NK-92 treated with Interleukin-12 subunit alpha and Interleukin-12 subunit beta, amount 100 ng/mL, for 24 hours (cell line): ENCODE data around the gene SLC37A1.

ENCODE experiments used
- DNase-seq: peaks from one replicate; lab custom pipeline; 2025; lab: John Stamatoyannopoulos, UW

SLC37A1 gene

DNA sequence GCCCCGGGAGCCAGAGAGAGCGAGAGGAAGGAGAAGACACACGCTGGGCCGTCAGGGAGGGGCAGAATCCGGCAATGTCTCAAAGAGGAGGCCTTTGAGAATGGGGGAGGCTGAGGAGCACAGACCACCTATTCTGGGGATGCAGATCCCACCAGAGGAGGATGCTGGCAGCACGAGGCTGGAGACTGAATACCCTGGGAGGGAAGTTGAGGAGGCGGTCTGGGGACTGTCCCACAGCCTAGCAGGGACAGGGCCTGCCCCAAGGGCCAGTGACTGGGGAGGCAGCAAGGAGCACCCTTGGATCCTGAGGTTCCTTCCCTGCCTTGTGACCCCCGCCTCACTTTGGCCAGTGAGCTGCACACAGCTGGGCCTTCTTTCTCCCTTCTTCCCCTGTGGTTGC is 49.2 kb downstream of the SLC37A1 start:
- DNase-seq: no peak

DNA sequence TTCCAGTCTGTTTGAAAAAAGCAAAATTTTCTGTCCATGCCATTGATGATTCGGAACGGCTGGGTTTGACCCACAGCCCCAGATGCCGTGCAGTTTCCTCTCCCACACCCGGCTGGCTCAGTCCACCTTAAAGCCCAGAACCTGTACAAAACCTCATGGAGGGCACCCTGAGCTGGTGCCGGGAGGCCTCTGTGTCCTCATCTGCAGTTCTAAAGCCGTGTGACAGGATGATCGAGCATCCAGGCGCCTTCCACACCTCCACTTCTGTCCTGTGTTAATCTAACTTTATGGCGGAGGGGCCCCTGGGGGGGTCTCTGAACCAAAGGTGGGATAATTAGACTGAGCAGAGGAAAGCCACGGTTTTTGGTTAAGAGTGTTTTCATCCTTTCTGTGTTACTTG is 49.6 kb downstream of the SLC37A1 start:
- DNase-seq: no peak

DNA sequence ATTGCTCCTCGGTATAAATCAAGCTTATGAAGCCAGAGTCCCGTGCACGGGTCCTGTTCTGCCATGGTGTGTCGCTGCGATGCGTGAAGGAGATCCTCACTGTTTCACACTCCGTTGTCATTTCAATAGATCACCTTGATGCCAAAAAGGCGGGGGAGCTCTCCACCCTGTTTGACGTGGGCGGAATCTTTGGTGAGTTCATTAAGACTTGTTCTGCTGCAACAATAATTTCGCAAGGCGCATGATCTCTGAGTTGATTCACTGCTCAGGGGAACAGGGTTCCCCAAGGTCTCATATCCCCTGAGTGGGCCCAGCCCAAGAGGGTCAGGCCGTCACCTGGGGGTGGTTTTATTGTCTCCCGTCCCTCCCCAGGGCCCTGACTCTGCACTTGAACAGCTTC is 50.0 kb downstream of the SLC37A1 start:
- no peak for DNase-seq

DNA sequence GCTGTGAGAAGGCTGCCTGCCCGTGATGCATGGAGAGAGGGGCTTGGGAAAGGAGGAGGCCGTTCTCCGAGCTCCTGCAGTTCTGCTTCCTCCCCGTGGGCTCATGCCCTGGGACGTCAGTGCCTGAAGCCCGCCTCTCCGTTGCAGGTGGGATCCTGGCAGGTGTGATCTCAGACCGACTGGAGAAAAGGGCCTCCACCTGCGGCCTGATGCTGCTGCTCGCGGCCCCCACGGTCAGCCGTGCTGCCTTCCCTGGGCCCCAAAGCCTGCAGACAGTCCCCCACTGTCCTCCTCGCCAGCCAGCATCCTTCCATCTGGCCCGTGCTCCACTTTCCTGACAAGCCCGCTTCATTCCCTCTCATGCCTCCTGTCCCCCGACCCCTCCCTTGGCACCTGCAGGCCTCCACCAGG is 50.9 kb downstream of the SLC37A1 start:
- no peak for DNase-seq

DNA sequence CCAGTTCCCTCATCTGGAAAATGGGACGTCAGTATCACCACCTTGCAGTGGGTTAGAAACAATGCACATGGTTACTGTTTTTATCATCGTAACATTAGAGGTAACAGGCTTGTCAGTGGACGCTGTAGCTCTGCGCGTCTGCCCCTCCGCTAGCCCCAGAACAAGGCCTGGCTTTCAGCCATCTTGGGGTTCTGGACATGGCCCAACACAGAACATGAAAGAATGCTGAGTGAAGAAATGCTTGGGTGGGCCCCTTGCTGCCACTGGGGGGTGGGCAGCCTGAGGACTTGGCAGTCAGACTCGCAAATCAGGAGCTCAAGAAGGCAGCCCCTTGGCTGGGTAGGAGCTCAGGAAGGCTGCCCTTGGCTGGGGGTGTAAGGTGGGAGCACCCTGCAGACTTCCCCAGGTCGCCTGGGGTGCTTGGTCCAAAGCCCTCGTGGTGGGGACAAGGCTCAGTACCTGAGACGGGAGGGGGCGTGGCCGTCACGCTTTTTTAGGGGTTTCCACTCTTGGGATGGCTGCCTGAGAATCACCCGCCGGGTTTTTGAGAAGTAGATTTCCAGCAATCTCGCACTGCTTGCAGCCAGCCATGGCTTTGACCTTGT is 51.7 kb downstream of the SLC37A1 start:
- no peak for DNase-seq

DNA sequence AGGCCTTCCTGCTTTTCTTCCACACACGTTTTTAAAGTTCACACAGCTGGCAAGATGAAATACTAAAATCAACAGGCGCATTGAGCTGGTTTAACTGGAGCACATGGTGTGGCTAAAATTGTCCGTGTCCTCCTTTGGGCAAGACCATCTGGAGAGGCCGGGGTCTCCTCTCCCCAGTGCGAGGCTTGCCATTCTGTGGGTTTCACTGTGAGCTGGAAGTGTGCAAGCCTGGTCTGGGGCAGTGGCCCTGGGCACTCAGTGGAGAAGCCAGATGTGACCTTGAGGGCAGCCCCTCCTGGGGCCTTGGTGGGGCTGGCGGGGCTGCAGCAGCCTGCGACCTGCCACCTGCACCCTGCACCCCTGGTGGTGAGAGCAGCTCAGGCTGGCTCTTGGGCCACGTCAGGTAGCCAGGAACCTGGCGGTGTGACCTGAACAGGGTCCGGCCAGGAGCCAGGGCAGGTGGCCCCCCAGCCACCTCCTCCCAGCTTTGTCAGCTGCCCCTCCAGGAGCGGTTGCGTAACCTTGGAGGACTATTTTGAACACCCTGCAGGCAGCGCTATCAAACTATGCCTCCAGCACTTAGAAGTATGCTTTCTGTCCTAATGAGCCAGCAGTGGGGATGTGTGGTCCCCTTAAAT is 52.4 kb downstream of the SLC37A1 start:
- DNase-seq: no peak

DNA sequence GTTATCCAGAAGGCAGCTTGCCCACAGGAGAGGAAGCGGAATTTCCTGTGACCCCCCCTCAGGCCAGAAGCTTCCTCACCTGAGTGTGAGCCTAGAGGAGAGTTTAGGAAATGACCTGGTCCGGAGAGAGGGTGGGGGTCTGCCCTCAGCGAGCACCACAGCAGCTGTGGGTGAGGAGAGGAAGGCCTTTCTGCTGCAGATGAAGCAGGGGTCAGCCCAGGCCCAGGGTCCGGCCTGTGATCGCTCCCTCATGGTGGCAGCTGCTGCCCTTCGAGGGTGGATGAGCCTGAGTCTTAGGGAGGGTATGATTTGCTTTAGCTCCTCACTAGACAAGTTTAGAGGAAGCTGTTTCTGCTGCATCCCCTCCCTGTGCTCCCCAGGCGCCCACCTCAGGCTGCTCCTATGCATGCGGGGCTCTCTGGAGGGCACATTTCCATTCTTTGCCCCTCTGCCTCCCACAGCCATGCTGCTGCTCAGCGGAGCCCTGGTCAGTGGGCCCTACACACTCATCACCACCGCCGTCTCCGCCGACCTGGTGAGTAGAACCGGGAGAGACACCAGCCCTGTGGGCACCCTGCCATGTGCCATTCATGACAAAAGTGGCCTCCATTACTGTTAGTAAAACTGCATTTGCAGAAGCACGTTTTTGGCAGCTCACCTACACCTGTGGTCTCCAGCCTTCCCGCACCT is 53.0 kb downstream of the SLC37A1 start:
- no peak for DNase-seq

DNA sequence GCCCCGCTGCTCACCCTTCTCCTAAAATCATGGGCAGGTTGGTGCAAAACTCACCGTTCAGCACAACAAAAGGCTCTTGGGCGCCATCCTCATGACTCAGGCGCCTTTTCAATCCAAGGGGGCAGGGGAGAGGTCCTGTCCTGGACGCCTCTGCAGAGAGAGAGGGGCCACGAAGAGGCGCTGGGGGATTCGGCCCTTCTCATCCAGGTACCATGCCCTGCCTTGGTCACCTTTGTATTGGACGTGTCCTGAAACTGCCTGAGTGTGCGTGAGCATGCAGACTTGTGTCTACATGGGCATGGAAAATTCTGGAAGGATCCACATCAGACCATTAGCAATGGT is 53.5 kb downstream of the SLC37A1 start:
- DNase-seq: no peak

DNA sequence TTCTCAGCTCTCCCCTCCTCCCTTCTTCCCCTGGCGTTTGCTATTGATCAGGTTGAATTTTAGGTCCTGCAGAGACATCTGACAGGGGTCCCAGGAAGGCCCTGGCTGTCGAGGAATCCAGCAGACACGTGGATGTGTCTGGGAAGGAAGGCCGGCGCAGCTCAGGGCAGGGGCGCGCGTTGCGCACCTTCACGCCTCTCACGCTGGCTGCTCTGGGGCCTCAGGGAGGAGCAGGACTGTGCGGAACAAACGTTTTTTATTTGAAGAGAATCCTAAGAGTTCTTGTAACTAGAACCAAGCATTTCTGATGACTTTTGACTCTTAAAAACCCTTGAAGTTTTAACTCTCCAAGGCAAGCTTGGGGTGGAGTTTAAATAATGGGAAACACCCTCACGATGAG is 54.2 kb downstream of the SLC37A1 start:
- no peak for DNase-seq

DNA sequence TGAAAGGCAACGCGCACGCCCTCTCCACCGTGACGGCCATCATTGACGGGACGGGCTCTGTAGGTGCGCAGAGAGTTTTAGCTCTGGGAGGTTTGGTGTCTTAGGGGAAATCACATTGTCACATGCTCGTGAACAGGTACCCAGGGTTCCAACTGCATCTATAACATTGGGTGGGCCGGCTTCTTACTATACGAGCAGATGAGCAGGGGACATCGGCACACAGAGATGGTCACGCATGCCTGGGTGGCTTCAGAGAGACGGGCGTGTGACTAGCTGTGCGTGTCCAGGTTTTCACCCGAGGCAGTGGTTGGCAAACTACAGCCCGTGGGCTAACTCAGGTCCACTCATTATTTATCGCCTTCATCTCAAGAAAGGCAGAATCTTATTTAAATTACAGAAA is 54.7 kb downstream of the SLC37A1 start:
- no peak for DNase-seq

DNA sequence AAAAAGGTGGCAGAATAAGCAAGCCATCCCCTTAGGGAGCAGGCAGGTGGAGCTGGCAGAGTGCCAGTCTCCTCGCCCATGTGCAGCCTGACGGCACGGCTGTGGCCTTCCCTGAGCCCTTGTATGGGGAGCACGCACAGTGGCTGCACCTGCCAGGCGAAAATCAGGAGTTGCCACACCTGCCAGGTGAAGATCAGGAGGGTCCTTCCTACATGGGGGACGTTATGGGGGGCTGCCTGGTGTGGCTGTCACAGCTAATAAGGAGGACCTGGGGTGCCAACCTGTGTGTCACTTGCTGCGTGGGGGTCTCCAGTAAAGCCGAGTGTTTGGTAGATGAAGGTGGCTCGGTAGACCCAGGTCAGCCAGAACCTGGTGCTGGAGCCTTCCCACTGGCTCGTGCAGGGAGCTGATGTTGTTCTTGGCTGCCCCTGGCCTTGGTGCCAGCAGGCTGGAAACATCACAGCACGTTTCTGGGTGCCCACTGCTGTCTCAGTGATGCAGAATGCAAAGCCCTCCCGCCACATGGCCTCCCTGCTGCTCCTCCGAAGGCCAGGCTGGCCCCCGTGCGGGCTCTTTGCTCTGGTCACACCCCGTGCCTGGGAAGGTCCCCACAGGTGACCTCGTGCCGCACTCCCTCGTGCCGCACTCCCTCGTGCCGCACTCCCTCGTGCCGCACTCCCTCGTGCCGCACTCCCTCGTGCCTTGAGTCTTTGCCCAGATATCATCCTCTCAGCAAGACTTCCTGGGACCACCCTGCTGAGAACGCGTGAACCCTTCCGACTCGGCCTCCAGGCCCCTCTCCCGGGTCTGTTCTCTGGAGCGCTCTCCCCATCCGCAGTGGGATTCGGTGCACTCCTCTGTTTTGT is 55.4 kb downstream of the SLC37A1 start:
- DNase-seq: no peak

DNA sequence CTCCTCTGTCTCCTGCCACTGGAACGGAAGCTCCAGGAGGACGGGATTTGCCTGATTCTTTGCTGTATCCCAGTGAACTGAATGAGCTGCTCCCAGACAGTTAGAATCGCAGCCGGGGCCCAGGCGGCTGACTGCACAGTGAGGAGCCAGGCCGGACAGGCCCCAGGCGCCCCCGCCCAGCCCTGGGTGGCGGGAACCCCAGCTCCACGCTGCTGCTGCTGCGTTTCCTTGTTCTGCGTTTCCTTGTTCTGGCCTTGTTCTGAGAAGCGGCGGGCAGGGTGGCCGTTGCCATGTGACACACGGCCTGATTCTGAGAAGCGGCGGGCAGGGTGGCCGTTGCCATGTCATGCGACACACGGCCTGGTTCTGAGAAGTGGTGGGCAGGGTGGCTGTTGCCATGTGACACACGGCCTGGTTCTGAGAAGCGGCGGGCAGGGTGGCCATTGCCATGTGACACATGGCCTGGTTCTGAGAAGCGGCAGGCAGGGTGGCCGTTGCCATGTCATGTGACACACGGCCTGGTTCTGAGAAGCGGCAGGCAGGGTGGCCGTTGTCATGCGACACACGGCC is 56.2 kb downstream of the SLC37A1 start:
- no peak for DNase-seq

DNA sequence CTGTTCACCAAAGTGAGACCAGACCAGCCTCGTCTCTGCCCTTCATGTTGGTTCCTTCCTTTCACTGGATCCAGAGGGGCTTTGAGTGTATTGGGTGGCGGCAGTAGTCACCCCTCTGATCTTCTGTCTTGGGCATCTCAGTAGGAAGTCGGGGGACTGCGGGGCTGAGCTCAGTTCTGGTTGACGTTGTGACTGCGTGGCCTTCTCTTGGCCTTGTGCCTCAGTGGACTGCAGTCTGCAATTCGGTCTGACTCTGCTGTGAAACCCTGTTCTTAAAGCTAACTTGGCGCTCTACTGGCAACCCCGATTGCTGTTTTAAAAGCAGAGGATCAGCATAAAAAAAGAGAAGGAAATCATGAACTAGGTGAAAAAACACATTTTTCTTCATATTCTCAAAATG is 56.7 kb downstream of the SLC37A1 start:
- DNase-seq: no peak

DNA sequence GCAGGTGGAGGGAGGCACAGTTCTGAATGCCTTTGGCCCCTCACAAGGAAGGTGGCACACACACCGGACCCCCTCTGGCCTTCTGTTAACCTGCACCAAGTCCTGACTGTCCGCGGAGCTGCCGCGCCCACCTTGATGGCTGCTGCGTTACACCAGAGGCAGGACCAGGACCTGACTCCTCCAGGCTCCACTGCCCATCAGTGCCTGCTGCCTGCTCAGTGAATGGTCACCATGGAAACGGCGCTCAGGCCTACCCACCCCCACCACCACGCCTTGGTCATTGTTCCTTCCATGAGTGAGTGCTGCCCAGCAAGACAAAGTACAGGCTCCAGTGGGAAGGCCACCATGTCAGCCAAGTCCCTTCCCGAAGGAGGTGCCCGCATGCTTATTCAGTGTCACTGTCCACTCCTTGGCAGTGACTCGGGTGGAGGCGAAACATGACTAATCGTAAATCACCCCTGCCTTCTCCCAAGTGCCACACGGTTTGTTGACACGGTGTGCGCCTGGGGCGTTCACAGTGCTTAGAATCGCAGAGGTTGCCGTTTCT is 57.3 kb downstream of the SLC37A1 start:
- DNase-seq: no peak

DNA sequence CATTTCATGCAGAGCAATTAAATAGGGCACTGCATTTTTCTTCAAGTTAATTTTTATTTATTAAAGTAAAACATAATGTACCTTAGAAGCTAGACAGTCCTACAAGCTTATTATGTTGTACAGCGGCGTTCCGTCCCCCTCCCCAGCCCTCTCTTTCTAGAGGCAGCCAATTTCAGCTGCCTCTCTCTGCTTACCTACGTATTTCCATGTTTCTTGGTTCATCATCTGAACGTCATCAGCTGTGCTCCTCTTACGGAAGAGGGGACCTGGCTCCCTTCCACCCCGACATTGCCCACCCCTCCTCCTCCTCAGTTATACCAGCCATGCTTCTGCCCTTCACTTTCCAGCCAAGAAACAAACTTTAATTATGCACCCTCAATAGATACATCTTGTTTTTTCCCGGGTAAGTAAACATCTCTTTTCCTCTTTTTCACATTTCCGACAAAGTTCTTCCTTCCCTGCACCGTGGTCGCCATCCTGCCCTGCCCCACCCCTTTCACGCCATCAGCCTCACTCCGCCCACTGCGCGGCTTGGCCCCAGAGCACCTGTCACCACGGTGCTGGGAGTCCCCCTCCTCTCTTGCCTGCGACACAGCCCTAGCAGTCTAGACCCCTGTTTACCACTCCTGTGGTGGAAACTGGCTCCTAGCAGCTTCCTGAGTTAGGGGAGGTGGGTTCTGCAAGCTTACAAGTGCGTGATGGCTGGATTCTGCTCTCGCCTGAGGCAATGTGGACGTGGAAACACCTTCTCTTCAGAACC is 57.9 kb downstream of the SLC37A1 start:
- no peak for DNase-seq

DNA sequence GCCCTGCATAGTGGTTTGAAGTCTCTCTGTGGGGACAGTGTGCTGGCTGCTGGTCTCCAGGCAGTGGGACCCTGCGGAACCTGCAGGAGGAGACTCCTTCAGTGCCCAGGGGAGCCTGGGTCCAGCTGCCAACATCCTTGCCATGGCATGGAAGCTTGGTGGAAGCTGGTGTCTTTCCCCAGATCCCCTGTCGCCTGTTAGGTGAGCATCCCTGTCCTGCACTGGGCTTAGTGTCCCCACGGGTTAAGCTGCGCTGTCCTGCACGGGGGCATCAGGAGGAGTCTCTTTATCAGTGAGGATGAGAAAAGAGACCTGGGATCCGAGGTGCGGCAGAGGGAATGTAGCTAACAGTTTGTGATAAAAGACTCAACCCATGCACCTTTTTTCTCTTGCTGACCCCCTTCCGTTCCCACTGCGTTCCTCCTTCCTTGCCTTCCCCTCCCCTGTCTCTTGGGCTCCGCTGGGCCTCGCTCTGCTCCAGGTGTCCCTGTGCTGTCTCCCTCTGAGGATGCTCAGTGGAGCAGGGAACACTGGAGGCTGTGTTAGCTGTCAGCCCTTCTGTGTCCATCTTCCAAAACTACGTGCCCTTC is 59.3 kb downstream of the SLC37A1 start:
- no peak for DNase-seq

DNA sequence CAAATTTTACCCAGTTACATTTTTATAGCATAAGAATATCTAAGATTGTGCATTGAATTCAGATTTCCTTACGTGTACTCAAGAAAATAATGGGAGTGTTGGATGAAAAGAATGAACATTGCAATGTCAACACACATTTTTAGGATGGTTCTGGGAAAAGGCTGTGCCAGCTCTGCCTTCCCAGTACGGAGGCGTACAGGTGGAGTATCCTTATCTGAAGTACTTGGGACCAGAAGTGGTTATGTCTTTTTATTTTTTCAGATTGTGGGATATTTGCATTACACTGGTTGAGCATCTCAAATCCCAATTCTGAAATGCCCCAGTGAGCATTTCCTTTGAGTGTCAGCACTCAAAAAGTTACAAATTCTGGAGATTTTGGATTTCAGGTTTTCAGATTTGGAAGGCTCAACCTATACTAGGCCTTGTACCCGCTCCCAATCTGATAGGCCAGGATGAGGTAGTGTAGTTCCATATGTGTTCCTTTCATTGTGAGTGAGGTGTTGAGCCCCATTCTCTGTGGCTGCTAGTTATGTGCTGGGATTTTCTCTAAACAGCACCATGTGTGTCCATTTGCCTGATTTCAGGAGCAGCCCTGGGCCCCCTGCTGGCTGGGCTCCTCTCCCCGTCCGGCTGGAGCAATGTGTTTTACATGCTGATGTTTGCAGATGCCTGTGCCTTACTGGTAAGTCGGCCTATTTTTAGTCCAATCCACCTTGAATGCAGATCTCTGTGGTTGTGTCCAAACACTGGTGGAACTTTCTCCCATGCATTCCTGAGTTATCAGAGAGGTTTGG is 60.8 kb downstream of the SLC37A1 start:
- no peak for DNase-seq

DNA sequence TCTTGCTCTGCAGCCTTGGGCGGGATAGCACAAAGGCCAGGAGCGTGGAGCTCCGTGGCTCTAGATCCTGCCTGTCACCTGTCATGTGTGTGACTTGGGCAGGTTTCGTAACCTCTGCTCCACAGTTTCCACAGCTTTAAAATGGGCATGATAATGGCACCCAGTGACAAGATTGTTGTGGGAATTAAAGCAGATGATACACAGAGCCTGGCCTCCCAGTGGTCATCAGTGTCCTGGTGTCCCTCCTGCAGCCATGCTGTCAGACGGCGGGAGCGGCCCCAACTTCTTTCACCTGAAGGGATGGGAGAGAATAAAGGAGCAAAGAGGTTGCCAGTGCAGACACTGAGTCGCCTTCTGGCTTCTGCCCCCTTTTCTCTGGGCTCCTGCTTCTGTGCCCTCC is 61.5 kb downstream of the SLC37A1 start:
- no peak for DNase-seq

DNA sequence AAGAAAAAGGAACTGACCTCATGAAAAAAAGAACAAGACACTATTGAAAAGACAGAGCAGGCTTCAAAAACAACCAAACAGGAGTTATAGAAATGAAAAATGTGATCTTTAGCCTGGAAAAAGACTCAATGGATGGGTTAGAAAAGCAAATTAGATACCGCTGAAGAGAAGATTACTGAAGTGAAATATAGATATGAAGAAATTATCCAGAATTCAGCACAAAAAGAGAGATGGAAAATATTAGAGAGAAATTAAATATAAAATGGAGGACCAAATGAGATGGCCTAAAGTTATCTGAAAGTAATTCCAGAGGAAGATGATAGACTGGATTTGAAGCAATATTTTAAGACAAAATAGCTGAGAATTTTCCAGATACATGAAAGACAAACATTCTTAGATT is 63.0 kb downstream of the SLC37A1 start:
- no peak for DNase-seq

DNA sequence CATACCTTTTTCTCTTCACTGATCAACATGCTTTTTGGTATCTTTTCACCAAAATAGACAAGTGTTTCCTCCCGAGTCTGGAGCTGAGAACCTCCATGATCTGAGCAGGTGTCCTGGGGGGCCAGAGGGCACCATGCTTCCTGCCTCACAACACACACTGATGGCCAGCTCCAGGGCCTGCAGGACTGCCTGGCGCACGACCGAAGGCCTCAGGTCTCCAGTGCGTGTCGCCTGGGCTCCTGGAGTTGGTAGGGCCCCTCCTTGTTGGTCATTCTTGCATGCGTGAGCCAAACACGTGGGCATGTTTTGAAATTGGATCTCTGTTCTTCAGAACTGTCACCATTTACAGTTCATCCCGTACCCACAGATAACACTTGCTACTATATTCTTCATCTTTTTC is 64.4 kb downstream of the SLC37A1 start:
- no peak for DNase-seq
